ENCODE measurements around the gene AGO4.

- TF ChIP-seq CTCF (IDR thresholded peaks at IDR 0.05): no peak
- TF ChIP-seq POLR2A (IDR thresholded peaks at IDR 0.05): no peak
These were observed 34.1 kb upstream of the AGO4 start for GRCh38 chr1:35773711-35774110.
